Measurements from ENCODE around the gene MYO18B.

- TF ChIP-seq CTCF (IDR thresholded peaks at IDR 0.05; ENCODE audit: insufficient read depth, low read length) (no peak), REST (IDR thresholded peaks at IDR 0.05; ENCODE audit: insufficient replicate concordance, low read depth) (no peak)
These were observed 180.2 kb downstream of the MYO18B start for GRCh38 chr22:25922141-25922540.
